WTC11 (cell line): Measurements from ENCODE around the gene TRAPPC2B. TPM values are rescaled to one million over a fixed set of nuclear protein-coding genes. Genes with fewer than 3 reads are reported as not detected.

Source experiments
- ATAC-seq: fragments of 200-7000 bp; cut with Tn5 transposase; 2 replicates; pipeline ENCODE4 v1.10.0; 2021; ENCODE audit warnings: mild to moderate bottlenecking, moderate library complexity
- CTCF ChIA-PET: fragments of 300-600 bp; sonication (Branson Sonifier 250); formaldehyde crosslinking; loops from one replicate; lab custom pipeline; 2021; ENCODE audit warnings: antibody characterized with exemption; lab: Charles Lee
- POLR2A ChIA-PET: fragments of 350-600 bp; sonication (Branson Sonifier 250); formaldehyde crosslinking; loops from one replicate; lab custom pipeline; 2021; ENCODE audit warnings: antibody characterized with exemption; lab: Charles Lee
- DNase-seq: peaks from one replicate; pipeline ENCODE4 v3.0.0; 2021; ENCODE audit warnings: low spot score
- H3K27ac Mint-ChIP-seq: 2 replicates; pipeline ENCODE4 v1.8.0; 2021; ENCODE audit warnings: mixed read lengths
- H3K27me3 Mint-ChIP-seq: 2 replicates; pipeline ENCODE4 v1.8.0; 2021; ENCODE audit warnings: low read depth, mild to moderate bottlenecking, moderate library complexity, mixed read lengths
- H3K36me3 Mint-ChIP-seq: 2 replicates; pipeline ENCODE4 v1.8.0; 2021; ENCODE audit warnings: mixed read lengths
- H3K4me1 Mint-ChIP-seq: 2 replicates; pipeline ENCODE4 v1.8.0; 2022; ENCODE audit warnings: mixed read lengths
- H3K4me3 Mint-ChIP-seq: 2 replicates; pipeline ENCODE4 v1.8.0; 2021; ENCODE audit warnings: mild to moderate bottlenecking, moderate library complexity, mixed read lengths
- H3K9me3 Mint-ChIP-seq: 2 replicates; pipeline ENCODE4 v1.8.0; 2021; ENCODE audit warnings: mixed read lengths
- CREB1 ChIP-seq: sonication (generic); formaldehyde crosslinking; IDR thresholded peaks from 2 replicates; pipeline ENCODE4 v1.8.0; 2023; ENCODE audit warnings: mild to moderate bottlenecking, missing genetic modification reagents
- CREM ChIP-seq: sonication (generic); formaldehyde crosslinking; IDR thresholded peaks from 2 replicates; pipeline ENCODE4 v1.8.1; 2022; ENCODE audit warnings: mild to moderate bottlenecking, missing genetic modification reagents, moderate library complexity
- CTCF ChIP-seq: fragments of 200-600 bp; IDR thresholded peaks from 2 replicates; pipeline ENCODE4 v1.8.0; 2022; ENCODE audit warnings: antibody characterized with exemption
- E2F5 ChIP-seq: sonication (generic); formaldehyde crosslinking; IDR thresholded peaks from 2 replicates; pipeline ENCODE4 v1.8.1; 2022; ENCODE audit warnings: mild to moderate bottlenecking, moderate library complexity, missing genetic modification reagents
- EMX1 ChIP-seq: fragments of 250-450 bp; sonication (Bioruptor Pico); IDR thresholded peaks from 2 replicates; pipeline ENCODE4 v1.8.0; 2021; ENCODE audit warnings: mild to moderate bottlenecking
- FOXK1 ChIP-seq: sonication (generic); formaldehyde crosslinking; IDR thresholded peaks from 2 replicates; pipeline ENCODE4 v1.8.0; 2022; ENCODE audit warnings: mild to moderate bottlenecking, moderate library complexity, missing genetic modification reagents
- GABPB1 ChIP-seq: sonication (generic); formaldehyde crosslinking; IDR thresholded peaks from 2 replicates; pipeline ENCODE4 v1.8.1; 2023; ENCODE audit warnings: mild to moderate bottlenecking, missing genetic modification reagents
- GRHL2 ChIP-seq: fragments of 250-450 bp; sonication (Bioruptor Pico); IDR thresholded peaks from 2 replicates; pipeline ENCODE4 v1.8.0; 2022; ENCODE audit warnings: mild to moderate bottlenecking, moderate library complexity; ENCODE audit not compliant: insufficient replicate concordance, severe bottlenecking
- HMGA2 ChIP-seq: fragments of 250-450 bp; sonication (Bioruptor Pico); IDR thresholded peaks from 2 replicates; pipeline ENCODE4 v1.4.0; 2021; ENCODE audit warnings: mild to moderate bottlenecking, moderate library complexity
- IRF1 ChIP-seq: sonication (generic); formaldehyde crosslinking; IDR thresholded peaks from 2 replicates; pipeline ENCODE4 v1.8.0; 2023; ENCODE audit warnings: missing genetic modification reagents
- MAX ChIP-seq: sonication (generic); formaldehyde crosslinking; IDR thresholded peaks from 2 replicates; pipeline ENCODE4 v1.8.0; 2022; ENCODE audit warnings: mild to moderate bottlenecking, missing genetic modification reagents
- NFYB ChIP-seq: sonication (generic); formaldehyde crosslinking; conservative IDR thresholded peaks from 2 replicates; pipeline ENCODE4 v1.8.0; 2022; ENCODE audit warnings: low read depth, missing genetic modification reagents
- NR1H2 ChIP-seq: sonication (generic); formaldehyde crosslinking; IDR thresholded peaks from 2 replicates; pipeline ENCODE4 v1.9.0; 2021; ENCODE audit warnings: mild to moderate bottlenecking, moderate library complexity, missing genetic modification reagents
- NR2C2 ChIP-seq: sonication (generic); formaldehyde crosslinking; IDR thresholded peaks from 2 replicates; pipeline ENCODE4 v1.8.0; 2022; ENCODE audit warnings: mild to moderate bottlenecking, missing genetic modification reagents
- STAT6 ChIP-seq: sonication (generic); formaldehyde crosslinking; conservative IDR thresholded peaks from 2 replicates; pipeline ENCODE4 v1.8.1; 2023; ENCODE audit warnings: mild to moderate bottlenecking, low read depth, missing genetic modification reagents, moderate library complexity
- USF1 ChIP-seq: sonication (generic); formaldehyde crosslinking; IDR thresholded peaks from 2 replicates; pipeline ENCODE4 v1.8.0; 2022; ENCODE audit warnings: mild to moderate bottlenecking, missing genetic modification reagents
- USF2 ChIP-seq: sonication (generic); formaldehyde crosslinking; IDR thresholded peaks from 2 replicates; pipeline ENCODE4 v1.8.1; 2023; ENCODE audit warnings: mild to moderate bottlenecking, missing genetic modification reagents, moderate library complexity
- ZNF219 ChIP-seq: sonication (generic); formaldehyde crosslinking; IDR thresholded peaks from 2 replicates; pipeline ENCODE4 v1.8.0; 2023; ENCODE audit warnings: missing genetic modification reagents, mild to moderate bottlenecking, borderline replicate concordance
- ZNF263 ChIP-seq: sonication (generic); formaldehyde crosslinking; IDR thresholded peaks from 2 replicates; pipeline ENCODE4 v1.8.1; 2022; ENCODE audit warnings: low read depth, mild to moderate bottlenecking, moderate library complexity, missing genetic modification reagents
- ZNF416 ChIP-seq: fragments of 250-450 bp; sonication (Bioruptor Pico); IDR thresholded peaks from 2 replicates; pipeline ENCODE4 v1.9.0; 2021; ENCODE audit warnings: mild to moderate bottlenecking, inconsistent platforms
- ZNF425 ChIP-seq: fragments of 250-450 bp; sonication (Bioruptor Pico); conservative IDR thresholded peaks from 2 replicates; pipeline ENCODE4 v1.9.0; 2021; ENCODE audit warnings: mild to moderate bottlenecking
- ZSCAN18 ChIP-seq: fragments of 250-450 bp; sonication (Bioruptor Pico); IDR thresholded peaks from 2 replicates; pipeline ENCODE4 v2.1.2; 2022; ENCODE audit warnings: mild to moderate bottlenecking, moderate library complexity
- total RNA-seq: library from RNA; stranded (reverse); gene quantifications from 3 replicates; pipeline ENCODE4 v1.2.3, GENCODE V29; 2021

The TRAPPC2B gene
- total RNA-seq, 1 experiment from 2014 or later: 10.5 TPM

- TF ChIP-seq USF1 (CRISPR knock-in tag) (no peak), NR2C2 (CRISPR knock-in tag) (no peak), CREB1 (CRISPR knock-in tag) (0 out of 2 replicates have a peak, but pooled peaks have one; percentile 33), ZNF219 (CRISPR knock-in tag) (no peak), MAX (CRISPR knock-in tag) (peak; percentile 65; the same call in 1 of the 2 replicates), ZNF263 (CRISPR knock-in tag) (no peak), GRHL2 (CRISPR knock-in tag) (no peak), CTCF (no peak), FOXK1 (CRISPR knock-in tag) (peak; percentile 64), IRF1 (CRISPR knock-in tag) (no peak), NR1H2 (no peak), CREM (CRISPR knock-in tag) (peak; percentile 94), USF2 (CRISPR knock-in tag) (no peak), ZNF416 (CRISPR knock-in tag) (no peak), HMGA2 (no peak; the same call in 1 of the 2 replicates), GABPB1 (peak; percentile 75), STAT6 (CRISPR knock-in tag) (no peak)
Measured at GRCh38 chr19:57320180-57321084, 42.9 kb upstream of the TRAPPC2B start, which contains the start of gene ZNF543 (continued).

- CTCF ChIA-PET: interaction anchor here (1.1 kb wide), 1 partner anchor 360 kb away, joined by 3 read pairs; the partner anchor contains the start of gene ZNF551
- no peak for ATAC-seq
- Mint-ChIP-seq H3K9me3 (no peaks in the 10 kb centered on the region), H3K27ac (peak overlapping the region; percentile 67), H3K4me1 (peaks cover 18% of the 10 kb centered on the region), H3K4me3 (peak overlapping the region; percentile 87), H3K27me3 (peaks cover 13% of the 10 kb centered on the region), H3K36me3 (peaks cover 21% of the 10 kb centered on the region)
- POLR2A ChIA-PET: interaction anchor here (1.6 kb wide), 1 partner anchor 29 kb away, joined by 3 read pairs; no protein-coding TSS in a partner anchor
- no peak for DNase-seq
- no peak for TF ChIP-seq NFYB (CRISPR knock-in tag)
- TF ChIP-seq MAX (CRISPR knock-in tag): no peak
- no peak for TF ChIP-seq ZNF425 (CRISPR knock-in tag)
- no peak for TF ChIP-seq E2F5 (CRISPR knock-in tag)
- no peak for TF ChIP-seq EMX1 (CRISPR knock-in tag)
- no peak for TF ChIP-seq ZSCAN18
Measured at GRCh38 chr19:57321116-57321515, 42.2 kb upstream of the TRAPPC2B start.
